GM13976 (cell line): ENCODE measurements around the gene REEP6.
A peak's percentile ranks its signal among the peaks of the same experiment; 100 is the strongest.

Source experiments
- DNase-seq: peaks from one replicate; pipeline ENCODE4 v3.0.0; 2012; ENCODE audit warnings: low spot score
- in situ Hi-C: fragments of 300-500 bp; cut with MboI; formaldehyde crosslinking; loops from one replicate; pipeline ENCODE4 v1.12.0; 2022; ENCODE audit warnings: low sequenced_read_pairs, mixed read lengths, inconsistent platforms; ENCODE audit not compliant: unreplicated experiment
- TF ChIP-seq, protein P1 (sequence below): IDR thresholded peaks from 2 replicates; pipeline ENCODE4 v1.5.1; 2012; ENCODE audit warnings: borderline replicate concordance, mild to moderate bottlenecking; ENCODE audit not compliant: insufficient read depth; ENCODE audit errors: extremely low read depth, missing control alignments, control extremely low read depth

The REEP6 gene

DNA sequence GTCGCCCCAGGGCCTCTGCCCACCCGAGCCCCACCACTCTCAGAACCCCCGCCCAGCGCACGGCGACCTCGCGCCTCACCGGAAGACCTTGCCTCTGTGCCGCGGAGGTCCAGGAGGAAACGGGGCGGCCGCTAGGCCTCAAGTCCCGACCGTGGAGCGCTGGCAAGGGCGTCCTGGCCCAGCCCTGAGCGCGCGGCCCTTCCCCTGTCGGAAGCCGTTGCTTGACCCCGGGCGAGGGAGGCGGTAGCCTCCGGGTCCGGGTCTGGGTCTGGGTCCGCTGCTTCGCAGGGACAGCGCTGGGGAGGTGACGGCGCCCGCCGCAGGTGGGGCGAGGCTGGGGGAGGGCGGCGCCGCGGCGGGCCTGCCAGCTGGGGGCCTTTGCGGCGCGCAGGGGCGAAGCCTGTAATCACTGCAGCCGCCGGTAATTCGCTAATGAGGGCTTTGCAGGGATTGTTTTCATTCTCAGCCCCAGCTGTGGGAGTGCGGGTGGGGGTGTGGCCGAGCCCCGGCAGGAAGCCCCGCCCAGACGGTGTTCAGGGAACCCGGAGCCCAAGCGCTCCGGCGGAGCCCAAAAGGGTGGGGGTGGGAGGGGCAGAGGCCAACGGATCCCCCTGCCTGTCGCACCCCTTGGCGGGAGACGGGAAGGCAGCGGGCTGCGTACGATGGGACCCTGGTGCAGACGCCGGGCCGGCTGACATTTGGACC lies 20.5 kb upstream of the REEP6 start:
- TF ChIP-seq, protein P1, sequence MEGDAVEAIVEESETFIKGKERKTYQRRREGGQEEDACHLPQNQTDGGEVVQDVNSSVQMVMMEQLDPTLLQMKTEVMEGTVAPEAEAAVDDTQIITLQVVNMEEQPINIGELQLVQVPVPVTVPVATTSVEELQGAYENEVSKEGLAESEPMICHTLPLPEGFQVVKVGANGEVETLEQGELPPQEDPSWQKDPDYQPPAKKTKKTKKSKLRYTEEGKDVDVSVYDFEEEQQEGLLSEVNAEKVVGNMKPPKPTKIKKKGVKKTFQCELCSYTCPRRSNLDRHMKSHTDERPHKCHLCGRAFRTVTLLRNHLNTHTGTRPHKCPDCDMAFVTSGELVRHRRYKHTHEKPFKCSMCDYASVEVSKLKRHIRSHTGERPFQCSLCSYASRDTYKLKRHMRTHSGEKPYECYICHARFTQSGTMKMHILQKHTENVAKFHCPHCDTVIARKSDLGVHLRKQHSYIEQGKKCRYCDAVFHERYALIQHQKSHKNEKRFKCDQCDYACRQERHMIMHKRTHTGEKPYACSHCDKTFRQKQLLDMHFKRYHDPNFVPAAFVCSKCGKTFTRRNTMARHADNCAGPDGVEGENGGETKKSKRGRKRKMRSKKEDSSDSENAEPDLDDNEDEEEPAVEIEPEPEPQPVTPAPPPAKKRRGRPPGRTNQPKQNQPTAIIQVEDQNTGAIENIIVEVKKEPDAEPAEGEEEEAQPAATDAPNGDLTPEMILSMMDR, result no peak
- DNase-seq, result peak; percentile 83
- in situ Hi-C loops, result no loop called here

DNA sequence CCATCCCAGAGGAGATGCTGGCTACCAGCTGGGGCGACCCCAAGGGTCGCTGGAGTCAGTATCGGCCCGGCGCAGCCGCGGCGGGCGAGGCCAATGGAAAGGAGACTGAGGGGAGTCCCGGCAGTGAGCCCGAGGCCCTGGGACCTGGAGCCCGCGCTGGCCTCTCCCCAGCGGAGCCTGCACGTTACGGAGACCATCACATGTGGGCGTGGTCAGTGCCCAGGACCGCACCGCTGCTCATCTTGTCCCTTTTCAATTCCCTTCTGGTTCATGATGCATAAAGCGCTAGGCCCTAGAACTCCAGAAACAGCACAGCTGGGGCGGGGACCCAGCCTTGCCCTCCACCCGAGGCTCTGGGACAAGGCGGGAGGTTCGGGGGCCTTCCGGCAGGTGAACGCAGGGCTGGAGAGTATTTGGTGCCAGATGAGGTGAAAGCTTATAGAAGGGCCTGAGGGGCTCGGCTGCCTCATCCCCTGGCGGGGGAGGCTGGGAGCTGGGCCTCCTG lies 19.9 kb upstream of the REEP6 start:
- DNase-seq, result no peak
- in situ Hi-C loops, result no loop called here
- TF ChIP-seq, protein P1, result no peak

DNA sequence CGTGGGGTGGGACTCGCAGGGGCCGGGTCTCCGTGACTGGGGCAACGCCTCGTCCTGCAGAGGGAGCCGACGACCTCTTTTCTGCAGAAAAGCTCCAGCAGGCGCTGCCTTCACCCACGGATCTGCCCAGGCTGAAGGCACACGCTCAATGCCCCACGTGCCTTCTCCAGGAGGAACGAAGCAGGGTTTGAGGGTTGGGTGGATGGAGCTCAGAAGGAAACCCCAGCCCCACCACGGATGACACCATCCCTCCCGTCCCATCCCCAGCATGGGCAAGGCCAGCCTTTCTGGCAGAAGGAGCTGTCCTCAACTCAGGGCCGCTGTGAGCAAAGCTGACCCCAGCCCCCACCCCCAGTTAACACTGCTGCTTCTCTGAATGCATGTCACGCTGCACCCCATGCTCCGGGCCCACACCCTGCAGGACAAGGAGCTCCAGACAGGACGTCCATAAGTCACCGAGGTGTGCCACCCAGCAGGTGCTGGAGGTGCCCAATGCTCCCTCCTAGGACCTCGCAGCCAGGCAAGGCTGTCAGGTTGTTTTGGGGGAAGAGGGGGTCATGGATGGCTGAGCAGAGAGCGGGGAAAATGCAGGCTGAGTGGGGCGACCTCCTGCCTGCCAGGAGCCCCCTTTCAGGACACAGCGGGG lies 19.3 kb upstream of the REEP6 start:
- no peak for DNase-seq
- in situ Hi-C loops, result no loop called here
- TF ChIP-seq, protein P1, result no peak

- no peak for DNase-seq
- TF ChIP-seq, protein P1, result no peak
- in situ Hi-C loops, result no loop called here
Observed at GRCh38 chr19:1472231-1473084, 18.5 kb upstream of the REEP6 start.

DNA sequence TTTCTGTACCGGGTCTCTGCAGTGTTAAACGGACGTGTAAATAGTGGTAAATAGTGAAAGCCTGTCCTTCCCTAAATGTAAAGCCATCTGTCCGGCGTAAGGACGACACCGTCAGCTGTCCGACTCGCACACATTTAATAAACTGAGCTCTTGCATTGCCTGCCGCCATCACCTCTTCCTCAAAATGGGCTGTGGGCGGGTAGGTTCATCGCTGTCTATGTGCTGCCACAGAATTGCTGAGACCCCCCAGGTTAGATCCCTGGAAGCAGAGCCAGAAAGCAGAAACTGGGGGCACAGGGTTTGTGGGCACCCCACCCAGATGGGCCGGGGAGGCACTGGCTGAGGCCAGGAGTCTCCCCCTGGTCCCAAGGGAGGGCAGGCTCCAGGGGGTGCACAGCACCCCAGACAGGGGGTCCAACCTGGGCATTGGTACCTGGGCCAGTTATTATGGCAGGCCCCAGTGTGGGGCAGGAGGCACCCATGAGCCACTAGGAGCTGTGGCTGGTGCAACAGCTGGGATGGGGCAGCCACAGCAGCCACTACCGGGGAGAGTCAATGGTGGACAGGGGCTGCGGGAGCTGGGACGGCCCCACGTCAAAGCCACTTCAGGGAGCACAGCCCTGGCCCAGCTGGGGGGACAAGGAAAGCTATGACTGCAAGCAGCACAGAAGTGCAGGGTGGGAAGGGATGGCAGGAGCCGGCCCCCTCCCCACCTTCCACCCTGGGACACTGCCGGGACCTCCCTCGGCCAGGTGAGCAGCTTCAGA lies 17.7 kb upstream of the REEP6 start:
- no peak for DNase-seq
- TF ChIP-seq, protein P1, result no peak
- in situ Hi-C loops, result no loop called here

DNA sequence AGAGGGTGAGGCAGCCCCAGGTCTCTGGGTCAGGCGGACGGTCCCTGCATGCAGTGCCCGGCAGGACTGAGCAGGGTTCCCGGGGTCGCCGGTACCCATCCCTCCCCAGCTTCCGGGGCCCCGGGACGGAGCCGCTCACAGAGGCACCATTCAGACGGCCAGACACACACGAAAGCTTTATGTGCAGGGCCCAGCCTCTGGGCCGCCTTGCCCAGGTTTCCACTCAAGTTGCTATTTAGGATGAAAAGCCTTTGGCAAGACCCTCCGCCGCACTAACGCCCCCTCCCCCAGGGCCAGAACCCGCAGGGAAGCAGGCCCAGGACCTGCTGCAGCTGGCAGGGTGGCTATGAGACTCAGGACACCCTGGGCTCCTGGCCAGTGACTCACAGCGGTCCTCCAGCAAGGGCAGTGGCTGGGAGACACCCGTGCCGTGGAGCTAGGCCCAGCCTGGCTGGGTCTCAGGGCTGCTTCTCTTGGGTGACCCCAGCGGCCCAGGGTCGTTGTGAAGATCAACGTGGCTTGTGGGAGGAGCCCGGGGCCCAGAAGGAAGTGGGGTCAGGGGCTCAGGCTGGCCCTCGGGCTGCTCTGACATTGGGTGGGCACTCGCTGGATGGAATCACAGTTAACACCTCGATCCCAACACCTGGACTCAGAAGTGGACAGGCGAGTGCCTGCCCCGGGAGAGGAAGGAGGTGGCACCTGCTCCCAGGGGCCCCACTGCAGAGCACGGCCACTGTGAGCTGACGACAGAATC lies 16.8 kb upstream of the REEP6 start:
- TF ChIP-seq, protein P1, result no peak
- in situ Hi-C loops, result no loop called here
- no peak for DNase-seq
